HEK293 (cell line): ENCODE data around the gene VPS54.

Experiments
- CTCF ChIP-seq: fragments of 450-650 bp; formaldehyde crosslinking; IDR thresholded peaks from 2 replicates; pipeline ENCODE4 v1.5.1; 2016; ENCODE audit warnings: missing biosample characterization, missing genetic modification characterization
- ZIC2 ChIP-seq: fragments of 450-650 bp; formaldehyde crosslinking; IDR thresholded peaks from 2 replicates; pipeline ENCODE4 v1.5.1; 2016; ENCODE audit warnings: missing biosample characterization, missing genetic modification characterization
- ZNF16 ChIP-seq: fragments of 450-650 bp; formaldehyde crosslinking; IDR thresholded peaks from 2 replicates; pipeline ENCODE4 v1.5.1; 2016; ENCODE audit warnings: low read depth, missing biosample characterization, missing genetic modification characterization
- ZNF274 ChIP-seq, 2 experiments: fragments of 200-500 bp in 1 of 2; fragments of 450-650 bp in 1 of 2; sonication (Bioruptor generic) in 1 of 2; formaldehyde crosslinking in 1 of 2; IDR thresholded peaks; 2 replicates each; pipeline versions ENCODE4 v1.5.1 to v1.6.1; 2014 to 2016; ENCODE audit warnings: borderline replicate concordance in 1 of 2, inconsistent platforms in 1 of 2, low read length in 1 of 2, missing biosample characterization in 1 of 2, missing genetic modification characterization in 1 of 2
- ZNF639 ChIP-seq: fragments of 450-650 bp; formaldehyde crosslinking; IDR thresholded peaks from 2 replicates; pipeline ENCODE4 v1.5.1; 2016; ENCODE audit warnings: missing biosample characterization, missing genetic modification characterization
- ZNF670 ChIP-seq: fragments of 450-650 bp; formaldehyde crosslinking; IDR thresholded peaks from 2 replicates; pipeline ENCODE4 v1.5.1; 2016; ENCODE audit warnings: missing biosample characterization, missing genetic modification characterization, low read depth

GRCh38 chr2:63846487-63846886, 172.7 kb downstream of the VPS54 start:
- TF ChIP-seq ZNF274 (IDR thresholded peaks at IDR 0.05; ENCODE audit: low read length): no peak
- TF ChIP-seq ZNF274 (tag by site-specific recombination; IDR thresholded peaks at IDR 0.05; ENCODE audit: borderline replicate concordance): no peak
- TF ChIP-seq ZNF670 (tag by site-specific recombination): no peak
- no peak for TF ChIP-seq CTCF
- no peak for TF ChIP-seq ZIC2
- no peak for TF ChIP-seq ZNF16 (tag by site-specific recombination)
- TF ChIP-seq ZNF639 (tag by site-specific recombination): no peak
